ENCODE data around the gene FGFRL1. TPM values are rescaled to one million over a fixed set of nuclear protein-coding genes. Genes with fewer than 3 reads are reported as not detected.
"Not testable (repeated sequence)": the region's sequence is repeated elsewhere in the genome, so short reads cannot be mapped to it uniquely, and the experiment has no call there.

The FGFRL1 gene
- total and polyA plus RNA-seq, 2 donors, result 5.7 to 25.7 TPM

GRCh38 chr4:1043651-1044468, 32.4 kb downstream of the FGFRL1 start:
- Histone ChIP-seq H3K4me3 (ENCODE audit: low read depth, low read length) (no peak overlapping the region), H3K27ac (ENCODE audit: low read depth) (no peak overlapping the region), H3K36me3 (ENCODE audit: insufficient read depth) (no peaks in the 10 kb centered on the region), H3K4me1 (ENCODE audit: insufficient read depth) (no peaks in the 10 kb centered on the region)
- 19% methylated on average over 36 of the region's 36 CpGs for WGBS
- DNase-seq (ENCODE audit: extremely low spot score), result no peak

GRCh38 chr4:1044469-1045192, 33.2 kb downstream of the FGFRL1 start:
- H3K27ac ChIP-seq (ENCODE audit: low read depth), result no peak overlapping the region
- H3K36me3 ChIP-seq (ENCODE audit: insufficient read depth), result no peaks in the 10 kb centered on the region
- 90% methylated on average over 12 of the region's 12 CpGs for WGBS
- DNase-seq (ENCODE audit: extremely low spot score), result no peak
- no peak overlapping the region for H3K4me3 ChIP-seq (ENCODE audit: low read depth, low read length)
- H3K4me1 ChIP-seq (ENCODE audit: insufficient read depth), result no peaks in the 10 kb centered on the region

DNA sequence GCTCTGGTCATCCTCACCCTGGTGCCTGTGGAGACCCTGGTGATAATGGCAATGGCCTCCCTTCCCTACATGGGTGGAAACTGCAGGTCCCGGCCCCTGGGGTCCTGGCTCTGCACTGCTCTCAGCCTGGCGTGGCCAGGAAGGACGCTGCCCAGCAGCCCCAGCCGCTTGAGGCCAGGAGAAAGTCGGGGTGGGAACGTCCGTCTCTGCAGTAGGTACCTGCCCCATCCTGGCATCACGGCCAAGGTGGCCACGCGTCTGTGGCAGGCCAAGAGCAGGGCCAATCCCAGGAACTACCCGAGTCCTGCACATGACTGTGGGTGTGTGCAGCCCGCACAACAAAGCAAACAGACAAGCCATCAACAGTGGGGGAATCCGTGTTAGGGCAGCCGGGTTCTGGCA, 33.8 kb downstream of the FGFRL1 start:
- WGBS, result 82% methylated on average over 14 of the region's 14 CpGs
- Histone ChIP-seq H3K4me1 (ENCODE audit: insufficient read depth) (no peaks in the 10 kb centered on the region), H3K36me3 (ENCODE audit: insufficient read depth) (no peaks in the 10 kb centered on the region), H3K4me3 (ENCODE audit: low read depth, low read length) (no peak overlapping the region), H3K27ac (ENCODE audit: low read depth) (no peak overlapping the region)
- no peak for DNase-seq (ENCODE audit: extremely low spot score)

- no peaks in the 10 kb centered on the region for H3K4me1 ChIP-seq (ENCODE audit: insufficient read depth)
- H3K36me3 ChIP-seq (ENCODE audit: insufficient read depth), result no peaks in the 10 kb centered on the region
- DNase-seq (ENCODE audit: extremely low spot score), result no peak
- 73% methylated on average over 36 of the region's 36 CpGs for WGBS
- H3K4me3 ChIP-seq (ENCODE audit: low read depth, low read length), result no peak overlapping the region
- H3K27ac ChIP-seq (ENCODE audit: low read depth), result no peak overlapping the region
These were observed 34.3 kb downstream of the FGFRL1 start for GRCh38 chr4:1045595-1046201.

GRCh38 chr4:1046581-1047011, 35.2 kb downstream of the FGFRL1 start:
- H3K36me3 ChIP-seq (ENCODE audit: insufficient read depth); H3K27ac ChIP-seq (ENCODE audit: low read depth); H3K4me1 ChIP-seq (ENCODE audit: insufficient read depth); H3K4me3 ChIP-seq (ENCODE audit: low read depth, low read length): not testable (repeated sequence)
- 16% methylated on average over 29 of the region's 29 CpGs for WGBS
- peak; percentile 29 for DNase-seq (ENCODE audit: extremely low spot score)

- no peaks in the 10 kb centered on the region for H3K4me1 ChIP-seq (ENCODE audit: insufficient read depth)
- no peak overlapping the region for H3K4me3 ChIP-seq (ENCODE audit: low read depth, low read length)
- no peaks in the 10 kb centered on the region for H3K36me3 ChIP-seq (ENCODE audit: insufficient read depth)
- DNase-seq (ENCODE audit: extremely low spot score), result no peak
- 65% methylated on average over 41 of the region's 41 CpGs for WGBS
- no peak overlapping the region for H3K27ac ChIP-seq (ENCODE audit: low read depth)
These were observed 35.9 kb downstream of the FGFRL1 start for GRCh38 chr4:1047106-1047975.

DNA sequence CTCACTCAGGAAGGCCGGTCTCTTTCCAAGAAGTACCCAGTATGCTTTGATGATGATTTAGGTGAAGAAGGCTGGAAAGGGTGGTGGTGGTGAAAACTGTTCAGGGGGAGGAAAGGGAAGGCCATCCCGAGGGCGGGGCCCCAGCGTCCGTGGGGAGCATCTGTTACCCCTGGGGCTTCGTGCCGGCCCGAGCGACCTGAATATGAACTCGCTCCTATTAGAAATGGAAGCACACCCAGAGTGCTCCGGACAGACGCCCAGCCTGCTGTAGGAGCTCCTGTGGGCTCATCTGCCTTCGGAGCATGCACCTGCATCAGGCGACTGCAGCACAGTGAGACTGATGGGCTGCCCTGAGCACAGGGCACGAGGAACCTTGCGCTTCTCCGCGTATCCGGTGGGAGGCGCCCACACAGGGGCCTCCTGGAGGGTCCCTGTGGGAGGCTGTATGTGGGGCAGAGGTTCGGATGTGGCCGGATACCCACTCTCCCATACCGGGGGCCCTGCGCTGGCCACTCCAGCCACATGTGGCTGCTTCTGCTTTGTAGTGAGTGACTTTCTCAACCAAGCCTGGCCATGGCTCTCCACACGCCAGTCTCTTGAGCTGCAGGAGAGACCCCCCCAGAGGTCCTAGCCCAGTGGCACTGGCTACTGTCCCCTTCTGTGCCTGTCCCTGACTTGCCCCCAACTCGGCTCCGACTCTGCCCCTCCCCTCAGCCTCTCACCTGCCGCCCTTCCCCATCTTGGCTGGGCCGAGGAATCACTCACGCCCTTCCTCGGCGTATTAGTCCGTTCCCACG, 36.7 kb downstream of the FGFRL1 start:
- 84% methylated on average over 34 of the region's 34 CpGs for WGBS
- H3K4me1 ChIP-seq (ENCODE audit: insufficient read depth), result no peaks in the 10 kb centered on the region

GRCh38 chr4:1048773-1049590, 37.6 kb downstream of the FGFRL1 start:
- DNase-seq (ENCODE audit: extremely low spot score), result no peak
- WGBS, result 82% methylated on average over 16 of the region's 16 CpGs
- no peaks in the 10 kb centered on the region for H3K36me3 ChIP-seq (ENCODE audit: insufficient read depth)
- H3K4me1 ChIP-seq (ENCODE audit: insufficient read depth), result no peaks in the 10 kb centered on the region
- H3K4me3 ChIP-seq (ENCODE audit: low read depth, low read length), result no peak overlapping the region
- no peak overlapping the region for H3K27ac ChIP-seq (ENCODE audit: low read depth)

More for the DNA sequence above, 36.7 kb downstream of the FGFRL1 start:
- DNase-seq (ENCODE audit: extremely low spot score), result no peak
- Histone ChIP-seq H3K4me3 (ENCODE audit: low read depth, low read length) (no peak overlapping the region), H3K36me3 (ENCODE audit: insufficient read depth) (no peaks in the 10 kb centered on the region), H3K27ac (ENCODE audit: low read depth) (no peak overlapping the region)

- 80% methylated on average over 21 of the region's 21 CpGs for WGBS
- H3K27ac ChIP-seq (ENCODE audit: low read depth), result no peak overlapping the region
- no peak for DNase-seq (ENCODE audit: extremely low spot score)
- no peaks in the 10 kb centered on the region for H3K4me1 ChIP-seq (ENCODE audit: insufficient read depth)
- H3K4me3 ChIP-seq (ENCODE audit: low read depth, low read length), result no peak overlapping the region
- H3K36me3 ChIP-seq (ENCODE audit: insufficient read depth), result no peaks in the 10 kb centered on the region
These were observed 38.1 kb downstream of the FGFRL1 start for GRCh38 chr4:1049591-1049905.

DNA sequence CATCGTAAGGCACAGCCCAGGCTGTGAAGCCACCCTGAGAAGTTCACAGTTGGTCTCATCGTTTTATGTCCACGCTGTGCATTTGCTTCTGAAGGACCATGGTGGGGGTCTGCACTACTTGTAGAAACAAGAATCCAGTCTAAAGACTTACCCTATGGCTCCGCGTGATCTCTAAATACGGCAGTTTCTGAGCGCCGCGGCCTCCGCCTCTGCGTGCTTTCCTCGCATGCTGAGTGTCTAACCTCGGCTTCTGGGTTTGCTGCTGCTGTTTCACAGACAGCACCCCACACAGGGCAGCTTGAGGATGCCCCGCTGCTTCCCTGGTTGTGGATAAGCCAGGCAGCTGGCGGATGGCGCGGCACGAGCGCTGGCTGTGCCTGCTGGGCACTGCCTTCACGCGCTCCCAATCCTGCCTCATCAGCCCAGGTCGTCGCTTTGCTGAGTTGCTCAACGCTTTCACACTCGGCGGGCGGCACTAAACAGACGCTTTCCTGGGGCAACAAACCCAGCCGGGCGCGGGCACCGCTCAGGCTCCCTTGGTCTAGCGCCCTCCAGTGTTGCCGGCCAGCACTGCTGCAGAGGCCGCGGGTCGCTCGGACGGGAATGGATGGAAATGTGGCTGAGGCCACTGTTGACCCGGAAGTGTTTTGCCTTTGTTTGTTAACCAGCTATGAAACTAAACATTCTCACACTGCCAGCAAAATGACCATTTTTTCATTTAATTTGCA, 39.2 kb downstream of the FGFRL1 start:
- no peak overlapping the region for H3K27ac ChIP-seq (ENCODE audit: low read depth)
- no peak for DNase-seq (ENCODE audit: extremely low spot score)
- 60% methylated on average over 40 of the region's 40 CpGs for WGBS

DNA sequence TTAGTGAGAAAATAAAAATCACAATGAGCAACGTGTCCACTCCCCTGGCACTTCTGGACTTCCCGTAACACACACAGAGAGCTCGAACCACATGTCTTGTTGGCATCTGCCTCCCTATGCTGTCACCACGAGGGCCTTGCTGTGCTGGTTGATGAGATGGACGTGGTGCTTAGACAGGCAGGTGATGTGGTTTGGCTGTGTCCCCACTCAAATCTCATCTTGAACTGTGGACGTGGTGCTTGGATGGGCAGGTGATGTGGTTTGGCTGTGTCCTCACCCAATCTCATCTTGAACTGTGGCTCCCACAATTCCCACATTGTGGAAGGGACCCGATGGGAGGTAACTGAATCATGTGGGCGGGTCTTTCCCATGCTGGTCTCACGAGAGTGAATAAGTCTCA, 40.0 kb downstream of the FGFRL1 start:
- Histone ChIP-seq H3K36me3 (ENCODE audit: insufficient read depth) (no peaks in the 10 kb centered on the region), H3K27ac (ENCODE audit: low read depth) (no peak overlapping the region), H3K4me1 (ENCODE audit: insufficient read depth) (no peaks in the 10 kb centered on the region), H3K4me3 (ENCODE audit: low read depth, low read length) (no peak overlapping the region)
- 82% methylated on average over 9 of the region's 9 CpGs for WGBS
- DNase-seq (ENCODE audit: extremely low spot score), result no peak

More for the DNA sequence above, 39.2 kb downstream of the FGFRL1 start:
- Histone ChIP-seq H3K4me1 (ENCODE audit: insufficient read depth) (no peaks in the 10 kb centered on the region), H3K4me3 (ENCODE audit: low read depth, low read length) (no peak overlapping the region), H3K36me3 (ENCODE audit: insufficient read depth) (no peaks in the 10 kb centered on the region)

Data from urinary bladder (tissue), 4 donors.